Daoy (cell line): ENCODE measurements around the gene MRPL55. TPM values are rescaled to one million over a fixed set of nuclear protein-coding genes. Genes with fewer than 3 reads are reported as not detected.

Experiments used
- DNase-seq: peaks from one replicate; pipeline ENCODE4 v3.0.0-alpha.2; 2015; ENCODE audit warnings: low read depth
- total RNA-seq: library from RNA; depleted of rRNA; stranded (reverse); fragments of >200 nt; shearing (Covaris generic); gene quantifications from 2 replicates; pipeline ENCODE4 v1.2.3, GENCODE V29; 2014

MRPL55 gene
- total RNA-seq, 1 experiment from 2014 or later, result 88.6 TPM

- DNase-seq, result peak; percentile 64
Observed at GRCh38 chr1:228101994-228102790, 6.9 kb downstream of the MRPL55 start.

- no peak for DNase-seq
Observed at GRCh38 chr1:228101614-228101993, 7.5 kb downstream of the MRPL55 start.

GRCh38 chr1:228100822-228101613 is 8.1 kb downstream of the MRPL55 start:
- no peak for DNase-seq

GRCh38 chr1:228099331-228099732 is 9.8 kb downstream of the MRPL55 start:
- DNase-seq, result no peak

GRCh38 chr1:228098323-228098931 is 10.7 kb downstream of the MRPL55 start:
- DNase-seq, result no peak

- DNase-seq, result no peak
Observed at GRCh38 chr1:228097333-228098081, 11.6 kb downstream of the MRPL55 start.

- DNase-seq, result peak; percentile 1
Observed at GRCh38 chr1:228096416-228097332, 12.4 kb downstream of the MRPL55 start.

- no peak for DNase-seq
Observed at GRCh38 chr1:228095938-228096337, 13.2 kb downstream of the MRPL55 start.

GRCh38 chr1:228095161-228095560 is 13.9 kb downstream of the MRPL55 start:
- DNase-seq, result no peak

- DNase-seq, result no peak
Observed at GRCh38 chr1:228094432-228095016, 14.6 kb downstream of the MRPL55 start.

- no peak for DNase-seq
Observed at GRCh38 chr1:228093050-228093906, 15.8 kb downstream of the MRPL55 start.

- DNase-seq, result no peak
Observed at GRCh38 chr1:228092342-228093049, 16.6 kb downstream of the MRPL55 start.

- DNase-seq, result no peak
Observed at GRCh38 chr1:228091084-228091483, 18.0 kb downstream of the MRPL55 start.

- DNase-seq, result no peak
Observed at GRCh38 chr1:228090613-228091081, 18.5 kb downstream of the MRPL55 start.

GRCh38 chr1:228089519-228090380 is 19.3 kb downstream of the MRPL55 start:
- DNase-seq, result no peak

- no peak for DNase-seq
Observed at GRCh38 chr1:228088586-228089498, 20.3 kb downstream of the MRPL55 start.
